Measurements from ENCODE around the gene HAUS8.
"Not testable (repeated sequence)": the region's sequence is repeated elsewhere in the genome, so short reads cannot be mapped to it uniquely, and the experiment has no call there.

Gene HAUS8

DNA sequence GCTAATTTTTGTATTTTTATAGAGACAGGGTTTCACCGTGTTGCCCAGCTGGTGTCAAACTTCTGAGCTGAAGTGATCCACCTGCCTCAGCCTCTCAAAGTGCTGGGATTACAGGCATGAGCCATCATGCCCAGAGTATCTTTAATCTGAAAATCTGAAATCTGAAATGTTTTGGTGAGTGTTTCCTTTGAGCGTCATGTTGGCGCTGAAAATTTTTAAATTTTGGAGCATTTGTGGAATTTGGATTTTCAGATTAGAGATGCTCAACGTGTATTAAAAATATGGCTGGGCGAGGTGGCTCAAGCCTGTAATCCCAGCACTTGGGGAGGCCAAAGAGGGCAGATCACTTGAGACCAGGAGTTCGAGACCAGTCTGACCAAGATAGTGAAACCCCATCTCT, 43.5 kb downstream of the HAUS8 start:
- H3K4me3 ChIP-seq (ENCODE audit: low read depth, low read length), result no peak overlapping the region
- H3K4me1 ChIP-seq (ENCODE audit: control insufficient read depth, insufficient read depth, low read length), result no peaks in the 10 kb centered on the region; the same call in 1 of the 2 replicates
- H3K9me3 ChIP-seq (ENCODE audit: control insufficient read depth, insufficient read depth, low read length), result no peaks in the 10 kb centered on the region
- no peaks in the 10 kb centered on the region for H3K36me3 ChIP-seq (ENCODE audit: control insufficient read depth, insufficient read depth, low read length)
- H3K27me3 ChIP-seq (ENCODE audit: control insufficient read depth, insufficient read depth, low read length), result peaks cover 3% of the 10 kb centered on the region; the same call in 1 of the 2 replicates
- H3K9ac ChIP-seq (ENCODE audit: low read depth, low read length), result no peak overlapping the region
- no peak overlapping the region for H3K27ac ChIP-seq (ENCODE audit: low read depth, low read length)

DNA sequence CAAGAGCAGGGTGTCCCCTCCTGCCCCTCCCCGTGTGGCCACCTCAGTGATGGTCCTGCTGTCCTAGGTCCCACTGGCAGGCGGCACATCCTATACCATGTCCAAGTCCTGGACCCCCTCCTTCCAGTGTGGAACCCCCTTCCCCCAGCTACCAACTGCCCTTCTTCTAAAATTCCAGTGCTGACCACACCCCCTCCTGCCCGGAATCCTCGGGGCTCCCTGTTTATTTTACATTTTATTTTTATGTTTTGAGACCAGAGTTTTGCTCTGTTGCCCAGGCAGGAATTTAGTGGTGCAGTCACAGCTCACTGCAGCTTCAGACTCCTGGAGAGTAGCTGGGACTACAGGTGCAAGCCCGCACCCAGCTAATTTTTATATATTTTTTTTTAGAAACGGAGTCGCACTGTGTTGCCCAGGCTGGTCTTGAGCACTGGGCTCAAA, 47.7 kb downstream of the HAUS8 start:
- no peak overlapping the region for H3K9ac ChIP-seq (ENCODE audit: low read depth, low read length)
- H3K4me3 ChIP-seq (ENCODE audit: low read depth, low read length), result peak overlapping the region; percentile 44; the same call in 1 of the 2 replicates

DNA sequence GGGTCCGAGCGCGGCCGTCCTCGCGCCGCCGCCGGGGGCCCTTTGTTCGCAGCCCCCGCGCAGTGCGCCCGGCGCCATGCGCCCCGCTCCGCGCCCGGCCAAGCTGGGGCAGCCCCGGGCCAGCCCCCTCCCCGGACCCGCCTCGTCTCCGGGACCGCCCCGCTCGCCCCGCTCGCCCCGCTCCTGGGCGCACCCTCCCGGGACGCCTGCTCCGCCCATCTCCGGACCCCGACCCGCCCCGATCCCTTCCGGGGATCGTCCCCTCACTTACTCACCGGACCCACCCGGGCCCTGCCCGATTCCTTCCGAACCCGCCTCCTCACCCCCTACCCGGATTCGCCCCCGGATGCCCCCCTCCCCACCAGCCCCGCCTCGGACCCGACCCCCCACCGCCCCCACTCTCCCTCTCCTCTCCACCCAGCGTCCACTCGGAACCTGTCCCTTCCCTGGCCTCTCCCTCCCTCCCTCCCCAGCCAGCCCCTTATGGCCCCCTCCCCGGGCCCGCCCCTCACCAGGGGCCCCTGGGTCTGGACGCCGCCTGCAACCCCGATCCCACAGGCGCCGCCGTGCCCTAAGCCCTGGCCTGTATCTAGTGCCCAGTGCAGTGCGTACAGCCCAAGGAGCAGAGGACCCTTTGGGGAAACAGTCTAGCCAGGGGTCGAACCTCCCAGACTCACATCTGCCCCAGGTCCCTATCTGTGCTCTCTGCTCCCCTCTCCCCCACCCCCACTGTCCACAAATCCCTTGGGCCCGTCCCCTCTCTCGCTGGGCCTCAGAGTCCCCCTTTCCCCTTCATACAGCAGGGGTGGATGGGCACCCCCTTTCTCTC, 48.3 kb downstream of the HAUS8 start, which contains the start of gene CPAMD8:
Gene CPAMD8, minus strand, starts transcription at position 105 of the 829 bp plus-strand sequence. CDS start 168 bp downstream, outside the sequence.
- H3K4me1 ChIP-seq (ENCODE audit: control insufficient read depth, insufficient read depth, low read length), result peaks cover 9% of the 10 kb centered on the region
- peaks cover 18% of the 10 kb centered on the region for H3K27me3 ChIP-seq (ENCODE audit: control insufficient read depth, insufficient read depth, low read length)
- no peak within 1 kb of the TSS for H3K27ac ChIP-seq (ENCODE audit: low read depth, low read length)
- H3K36me3 ChIP-seq (ENCODE audit: control insufficient read depth, insufficient read depth, low read length), result no peaks in the 10 kb centered on the region
- no peaks in the 10 kb centered on the region; the same call in 1 of the 2 replicates for H3K9me3 ChIP-seq (ENCODE audit: control insufficient read depth, insufficient read depth, low read length)
- H3K9ac ChIP-seq (ENCODE audit: low read depth, low read length), result peak within 1 kb of the TSS; percentile 70
- peak within 1 kb of the TSS; percentile 85 for H3K4me3 ChIP-seq (ENCODE audit: low read depth, low read length)

More for the DNA sequence above, 47.7 kb downstream of the HAUS8 start:
- Histone ChIP-seq H3K4me1 (ENCODE audit: control insufficient read depth, insufficient read depth, low read length) (peaks cover 9% of the 10 kb centered on the region), H3K36me3 (ENCODE audit: control insufficient read depth, insufficient read depth, low read length) (no peaks in the 10 kb centered on the region), H3K27ac (ENCODE audit: low read depth, low read length) (no peak overlapping the region), H3K9me3 (ENCODE audit: control insufficient read depth, insufficient read depth, low read length) (no peaks in the 10 kb centered on the region; the same call in 1 of the 2 replicates), H3K27me3 (ENCODE audit: control insufficient read depth, insufficient read depth, low read length) (peaks cover 18% of the 10 kb centered on the region)

DNA sequence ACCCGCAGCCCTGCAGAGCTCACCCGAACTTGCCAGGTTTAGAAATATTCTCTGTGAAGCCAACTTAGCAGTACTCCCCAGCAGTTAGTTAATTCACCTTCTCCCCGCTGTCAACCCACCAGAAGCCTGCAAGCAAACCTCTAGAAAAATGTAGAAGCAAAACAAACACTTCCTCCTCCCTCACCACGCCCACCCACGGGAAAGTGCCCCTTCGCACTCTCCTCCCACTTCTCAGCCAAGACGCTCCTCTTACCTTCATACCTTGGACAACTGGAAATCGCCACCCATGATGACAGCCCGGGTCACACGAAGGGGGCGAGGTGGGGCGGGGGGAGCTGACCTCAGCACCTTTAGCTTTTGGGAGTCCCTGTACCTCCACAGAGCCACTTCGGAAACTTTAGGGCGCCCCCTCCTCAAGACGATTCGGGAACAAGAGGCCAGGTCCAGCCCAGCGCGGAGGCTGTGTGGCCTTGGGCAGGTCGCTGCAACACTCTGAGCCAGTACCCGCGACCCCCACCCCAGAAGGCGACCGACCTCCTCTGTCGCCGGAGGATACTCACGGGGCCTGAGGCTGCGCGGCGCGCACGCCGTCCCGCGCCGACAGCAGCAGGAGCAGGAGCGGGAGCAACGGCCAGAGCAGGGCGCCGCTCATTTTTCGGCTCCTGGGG, 49.1 kb downstream of the HAUS8 start:
- H3K9ac ChIP-seq (ENCODE audit: low read depth, low read length), result peak overlapping the region; percentile 70
- H3K36me3 ChIP-seq (ENCODE audit: control insufficient read depth, insufficient read depth, low read length), result no peaks in the 10 kb centered on the region
- H3K27me3 ChIP-seq (ENCODE audit: control insufficient read depth, insufficient read depth, low read length), result peaks cover 18% of the 10 kb centered on the region
- no peaks in the 10 kb centered on the region; the same call in 1 of the 2 replicates for H3K9me3 ChIP-seq (ENCODE audit: control insufficient read depth, insufficient read depth, low read length)
- peak overlapping the region; percentile 85 for H3K4me3 ChIP-seq (ENCODE audit: low read depth, low read length)
- H3K4me1 ChIP-seq (ENCODE audit: control insufficient read depth, insufficient read depth, low read length), result peaks cover 9% of the 10 kb centered on the region
- H3K27ac ChIP-seq (ENCODE audit: low read depth, low read length), result no peak overlapping the region

DNA sequence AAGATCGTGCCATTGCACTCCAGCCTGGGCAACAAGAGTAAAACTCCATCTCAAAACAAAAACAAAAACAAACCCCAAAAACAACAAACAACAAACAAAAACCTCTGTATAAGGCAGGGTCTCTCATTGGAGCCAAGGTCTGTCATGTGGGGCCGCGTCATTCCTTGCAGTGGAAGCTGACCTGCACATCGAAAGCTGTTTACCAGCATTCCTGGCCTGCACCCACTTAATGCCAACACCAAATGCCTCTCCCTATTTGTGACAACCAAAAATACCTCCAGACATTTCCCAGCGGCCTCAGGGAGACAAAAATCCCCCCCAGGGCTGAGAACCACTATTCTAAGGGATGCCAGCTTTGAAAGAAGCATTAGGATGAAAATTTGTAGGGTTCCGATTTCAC, 49.9 kb downstream of the HAUS8 start:
- Histone ChIP-seq H3K27me3 (ENCODE audit: control insufficient read depth, insufficient read depth, low read length) (peaks cover 18% of the 10 kb centered on the region), H3K27ac (ENCODE audit: low read depth, low read length) (no peak overlapping the region), H3K4me1 (ENCODE audit: control insufficient read depth, insufficient read depth, low read length) (peaks cover 9% of the 10 kb centered on the region), H3K9me3 (ENCODE audit: control insufficient read depth, insufficient read depth, low read length) (no peaks in the 10 kb centered on the region; the same call in 1 of the 2 replicates), H3K36me3 (ENCODE audit: control insufficient read depth, insufficient read depth, low read length) (no peaks in the 10 kb centered on the region), H3K9ac (ENCODE audit: low read depth, low read length) (no peak overlapping the region), H3K4me3 (ENCODE audit: low read depth, low read length) (peak overlapping the region; percentile 85)

DNA sequence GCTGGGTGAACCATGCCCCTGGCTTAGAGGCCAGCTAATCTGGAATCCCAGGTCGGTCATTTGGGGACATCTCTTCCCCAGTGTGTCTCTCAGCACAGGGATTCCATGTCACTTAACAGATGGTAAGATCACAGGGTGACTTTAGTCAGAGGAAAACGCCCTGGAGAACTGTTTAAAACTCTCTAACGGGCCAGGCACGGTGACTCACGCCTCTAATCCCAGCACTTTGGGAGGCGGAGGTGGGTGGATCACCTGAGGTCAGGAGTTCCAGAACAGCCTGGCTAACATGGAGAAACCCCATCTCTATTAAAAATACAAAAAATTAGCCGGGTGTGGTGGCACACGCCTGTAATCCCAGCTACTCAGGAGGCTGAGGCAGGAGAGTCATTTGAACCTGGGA, 50.3 kb downstream of the HAUS8 start:
- H3K9ac ChIP-seq (ENCODE audit: low read depth, low read length); H3K4me1 ChIP-seq (ENCODE audit: control insufficient read depth, insufficient read depth, low read length); H3K27ac ChIP-seq (ENCODE audit: low read depth, low read length); H3K9me3 ChIP-seq (ENCODE audit: control insufficient read depth, insufficient read depth, low read length); H3K36me3 ChIP-seq (ENCODE audit: control insufficient read depth, insufficient read depth, low read length); H3K4me3 ChIP-seq (ENCODE audit: low read depth, low read length): not testable (repeated sequence)
- peaks cover 18% of the 10 kb centered on the region for H3K27me3 ChIP-seq (ENCODE audit: control insufficient read depth, insufficient read depth, low read length)

DNA sequence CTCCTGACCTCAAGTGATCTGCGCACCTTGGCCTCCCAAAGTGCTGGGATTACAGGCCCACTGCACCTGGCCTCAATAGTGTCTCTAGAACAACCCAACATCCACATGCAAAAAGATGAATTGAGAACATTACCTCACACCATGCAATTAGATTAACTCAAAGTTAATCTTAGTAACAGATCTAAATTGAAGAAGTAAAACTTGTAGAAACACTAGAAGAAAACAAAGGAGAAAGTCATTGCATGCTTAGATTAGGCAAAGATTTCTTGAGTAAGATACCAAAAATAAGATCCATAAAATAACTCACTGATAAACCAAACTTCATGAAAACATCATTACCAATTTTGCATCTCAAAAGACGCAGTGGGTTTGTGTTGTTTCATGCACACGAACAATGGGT, 51.4 kb downstream of the HAUS8 start:
- H3K9me3 ChIP-seq (ENCODE audit: control insufficient read depth, insufficient read depth, low read length), result no peaks in the 10 kb centered on the region; the same call in 1 of the 2 replicates
- no peaks in the 10 kb centered on the region for H3K36me3 ChIP-seq (ENCODE audit: control insufficient read depth, insufficient read depth, low read length)
- no peak overlapping the region for H3K4me3 ChIP-seq (ENCODE audit: low read depth, low read length)
- H3K27ac ChIP-seq (ENCODE audit: low read depth, low read length), result no peak overlapping the region
- peaks cover 18% of the 10 kb centered on the region for H3K27me3 ChIP-seq (ENCODE audit: control insufficient read depth, insufficient read depth, low read length)
- peaks cover 9% of the 10 kb centered on the region for H3K4me1 ChIP-seq (ENCODE audit: control insufficient read depth, insufficient read depth, low read length)
- H3K9ac ChIP-seq (ENCODE audit: low read depth, low read length), result no peak overlapping the region

DNA sequence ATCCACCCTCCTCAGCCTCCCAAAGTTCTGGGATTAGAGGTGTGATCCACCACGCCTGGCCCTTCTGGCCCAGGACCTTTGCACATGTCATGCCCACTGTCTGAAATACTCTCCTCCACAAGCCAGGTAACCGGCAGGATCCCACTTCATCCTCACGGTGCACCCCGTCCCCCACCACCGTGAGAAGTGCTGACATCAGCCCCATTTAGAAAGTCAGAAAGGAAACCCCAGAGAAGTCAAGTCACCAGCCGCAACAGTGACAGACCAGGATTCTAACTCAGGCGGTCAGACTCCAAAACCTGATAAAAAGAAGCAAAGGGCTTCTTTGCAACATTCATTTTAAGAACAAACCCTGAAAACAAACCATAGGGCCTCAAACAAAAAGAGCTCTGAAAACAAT, 52.5 kb downstream of the HAUS8 start:
- no peak overlapping the region for H3K27ac ChIP-seq (ENCODE audit: low read depth, low read length)
- H3K9ac ChIP-seq (ENCODE audit: low read depth, low read length), result no peak overlapping the region
- H3K4me3 ChIP-seq (ENCODE audit: low read depth, low read length), result no peak overlapping the region
- peaks cover 9% of the 10 kb centered on the region for H3K4me1 ChIP-seq (ENCODE audit: control insufficient read depth, insufficient read depth, low read length)
- no peaks in the 10 kb centered on the region; the same call in 1 of the 2 replicates for H3K9me3 ChIP-seq (ENCODE audit: control insufficient read depth, insufficient read depth, low read length)
- H3K27me3 ChIP-seq (ENCODE audit: control insufficient read depth, insufficient read depth, low read length), result peaks cover 18% of the 10 kb centered on the region
- H3K36me3 ChIP-seq (ENCODE audit: control insufficient read depth, insufficient read depth, low read length), result no peaks in the 10 kb centered on the region

DNA sequence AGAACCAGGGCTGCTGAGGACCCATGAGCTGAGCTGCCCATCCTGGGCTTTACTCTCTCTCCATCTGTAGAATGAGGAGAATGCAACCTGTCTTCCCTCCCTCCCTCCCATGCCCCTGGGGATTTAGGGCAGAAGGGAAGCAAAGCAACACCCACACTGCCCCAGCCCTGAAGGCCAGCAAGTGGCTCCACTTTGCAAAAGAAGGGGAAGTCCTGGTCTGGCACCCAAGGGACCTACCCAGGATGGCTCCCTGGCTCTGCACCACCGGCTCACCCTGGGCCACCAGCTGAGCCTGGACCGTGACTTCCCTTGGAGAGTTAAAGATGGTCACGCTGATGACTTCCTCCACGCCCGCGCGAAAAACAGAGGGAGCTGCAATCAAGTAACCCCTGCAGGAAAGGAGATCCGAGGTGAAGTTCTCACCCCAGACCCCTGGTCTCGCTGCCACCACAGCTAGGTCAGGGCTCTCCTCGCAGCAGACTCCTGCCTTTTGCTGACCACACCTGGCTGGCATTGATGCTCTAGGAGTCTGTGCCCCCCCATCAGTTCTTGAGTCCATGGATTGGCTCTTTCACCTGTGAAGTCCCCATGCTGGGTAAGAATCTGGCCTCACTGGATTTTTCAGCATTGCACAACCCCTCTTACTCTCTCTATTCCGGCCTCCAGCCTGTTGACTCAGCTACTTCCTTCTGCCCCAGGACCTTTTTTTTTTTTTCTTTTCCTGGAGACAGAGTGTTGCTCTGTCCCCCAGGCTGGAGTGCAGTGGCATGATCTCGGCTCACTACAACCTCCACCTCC, 53.3 kb downstream of the HAUS8 start:
- peaks cover 15% of the 10 kb centered on the region for H3K27me3 ChIP-seq (ENCODE audit: control insufficient read depth, insufficient read depth, low read length)
- peaks cover 9% of the 10 kb centered on the region; the same call in 1 of the 2 replicates for H3K4me1 ChIP-seq (ENCODE audit: control insufficient read depth, insufficient read depth, low read length)
- no peak overlapping the region for H3K27ac ChIP-seq (ENCODE audit: low read depth, low read length)
- no peak overlapping the region for H3K9ac ChIP-seq (ENCODE audit: low read depth, low read length)
- H3K4me3 ChIP-seq (ENCODE audit: low read depth, low read length), result no peak overlapping the region
- peaks cover 5% of the 10 kb centered on the region for H3K9me3 ChIP-seq (ENCODE audit: control insufficient read depth, insufficient read depth, low read length)
- H3K36me3 ChIP-seq (ENCODE audit: control insufficient read depth, insufficient read depth, low read length), result no peaks in the 10 kb centered on the region

DNA sequence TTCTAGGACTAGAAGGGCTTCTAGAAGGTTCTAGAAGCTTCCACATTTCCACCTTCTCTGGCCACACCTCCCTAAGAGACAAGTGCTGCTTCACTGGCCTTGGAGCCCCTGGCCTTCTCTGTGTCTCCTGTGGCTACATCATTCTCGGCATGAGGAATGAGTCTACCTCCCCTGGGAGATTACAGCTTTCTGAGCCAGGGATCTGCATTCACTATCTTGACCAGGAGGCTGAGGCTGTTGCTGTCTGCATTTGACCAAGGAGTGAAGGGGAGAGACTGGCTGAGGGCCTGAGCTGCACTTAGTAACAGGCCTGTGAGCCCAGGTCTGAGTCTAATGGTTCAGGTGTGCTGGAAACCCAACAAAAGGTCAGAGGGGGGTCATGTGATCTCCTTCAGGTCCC, 53.9 kb downstream of the HAUS8 start:
- Histone ChIP-seq H3K4me3 (ENCODE audit: low read depth, low read length) (no peak overlapping the region), H3K36me3 (ENCODE audit: control insufficient read depth, insufficient read depth, low read length) (no peaks in the 10 kb centered on the region), H3K27ac (ENCODE audit: low read depth, low read length) (no peak overlapping the region), H3K9ac (ENCODE audit: low read depth, low read length) (no peak overlapping the region), H3K9me3 (ENCODE audit: control insufficient read depth, insufficient read depth, low read length) (peaks cover 6% of the 10 kb centered on the region), H3K4me1 (ENCODE audit: control insufficient read depth, insufficient read depth, low read length) (peaks cover 9% of the 10 kb centered on the region; the same call in 1 of the 2 replicates), H3K27me3 (ENCODE audit: control insufficient read depth, insufficient read depth, low read length) (peaks cover 15% of the 10 kb centered on the region)
